ENCODE data around the gene FUT2.

DNA sequence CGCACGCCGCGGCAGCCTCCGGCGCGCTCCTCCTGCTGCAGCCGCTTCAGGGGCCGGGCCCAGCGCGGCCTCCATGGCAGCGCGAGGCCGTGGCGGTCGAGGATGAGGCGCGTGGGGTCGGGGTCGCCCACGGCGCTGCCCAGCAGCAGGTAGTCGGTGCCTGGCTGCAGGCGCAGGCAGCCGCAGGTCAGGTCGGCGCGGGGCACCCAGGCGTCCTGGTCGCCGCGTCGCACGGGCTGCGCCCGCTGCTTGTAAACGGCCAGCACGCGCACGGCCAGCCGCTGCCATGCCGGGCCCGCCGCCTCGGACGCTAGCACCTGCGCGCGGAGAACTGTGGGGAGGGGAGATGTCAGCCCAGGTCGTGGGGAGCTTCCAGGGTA is 34.1 kb upstream of the FUT2 start:
- TF ChIP-seq TAF1 (IDR thresholded peaks at IDR 0.05; ENCODE audit: low read depth), result no peak
- TF ChIP-seq EZH2 (IDR thresholded peaks at IDR 0.05; ENCODE audit: borderline replicate concordance, insufficient read depth, low read length, poor library complexity, severe bottlenecking), result no peak
- TF ChIP-seq, protein P1, sequence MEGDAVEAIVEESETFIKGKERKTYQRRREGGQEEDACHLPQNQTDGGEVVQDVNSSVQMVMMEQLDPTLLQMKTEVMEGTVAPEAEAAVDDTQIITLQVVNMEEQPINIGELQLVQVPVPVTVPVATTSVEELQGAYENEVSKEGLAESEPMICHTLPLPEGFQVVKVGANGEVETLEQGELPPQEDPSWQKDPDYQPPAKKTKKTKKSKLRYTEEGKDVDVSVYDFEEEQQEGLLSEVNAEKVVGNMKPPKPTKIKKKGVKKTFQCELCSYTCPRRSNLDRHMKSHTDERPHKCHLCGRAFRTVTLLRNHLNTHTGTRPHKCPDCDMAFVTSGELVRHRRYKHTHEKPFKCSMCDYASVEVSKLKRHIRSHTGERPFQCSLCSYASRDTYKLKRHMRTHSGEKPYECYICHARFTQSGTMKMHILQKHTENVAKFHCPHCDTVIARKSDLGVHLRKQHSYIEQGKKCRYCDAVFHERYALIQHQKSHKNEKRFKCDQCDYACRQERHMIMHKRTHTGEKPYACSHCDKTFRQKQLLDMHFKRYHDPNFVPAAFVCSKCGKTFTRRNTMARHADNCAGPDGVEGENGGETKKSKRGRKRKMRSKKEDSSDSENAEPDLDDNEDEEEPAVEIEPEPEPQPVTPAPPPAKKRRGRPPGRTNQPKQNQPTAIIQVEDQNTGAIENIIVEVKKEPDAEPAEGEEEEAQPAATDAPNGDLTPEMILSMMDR (IDR thresholded peaks at IDR 0.05; ENCODE audit: poor library complexity, severe bottlenecking), result no peak

Measured in neural cell (in vitro differentiated cells).